IPS-NIHi7 (cell line): ENCODE data around the gene GRM7.

Source experiments
- DNase-seq: peaks from one replicate; pipeline ENCODE4 v3.0.0; 2012; ENCODE audit warnings: mixed read lengths; ENCODE audit errors: extremely low spot score

GRM7 gene

DNA sequence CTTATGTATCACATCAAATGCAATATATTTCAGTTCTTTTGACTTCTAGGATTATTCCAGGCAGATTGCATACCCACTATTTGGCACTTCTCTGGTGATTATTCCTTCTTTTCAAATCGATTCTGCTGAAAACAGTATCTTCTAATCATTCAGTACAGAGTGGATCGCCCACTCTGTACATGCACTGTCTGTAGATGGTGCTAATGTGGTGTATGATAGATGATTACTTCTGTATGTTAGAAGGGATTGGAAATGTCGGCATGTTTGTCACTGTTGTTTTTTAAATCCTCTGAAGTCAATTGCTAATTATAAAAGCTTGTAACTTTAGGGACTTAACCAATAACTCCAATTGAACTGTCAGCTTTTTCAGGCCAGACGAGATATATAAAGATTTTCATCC is 642.5 kb downstream of the GRM7 start:
- DNase-seq = no peak

DNA sequence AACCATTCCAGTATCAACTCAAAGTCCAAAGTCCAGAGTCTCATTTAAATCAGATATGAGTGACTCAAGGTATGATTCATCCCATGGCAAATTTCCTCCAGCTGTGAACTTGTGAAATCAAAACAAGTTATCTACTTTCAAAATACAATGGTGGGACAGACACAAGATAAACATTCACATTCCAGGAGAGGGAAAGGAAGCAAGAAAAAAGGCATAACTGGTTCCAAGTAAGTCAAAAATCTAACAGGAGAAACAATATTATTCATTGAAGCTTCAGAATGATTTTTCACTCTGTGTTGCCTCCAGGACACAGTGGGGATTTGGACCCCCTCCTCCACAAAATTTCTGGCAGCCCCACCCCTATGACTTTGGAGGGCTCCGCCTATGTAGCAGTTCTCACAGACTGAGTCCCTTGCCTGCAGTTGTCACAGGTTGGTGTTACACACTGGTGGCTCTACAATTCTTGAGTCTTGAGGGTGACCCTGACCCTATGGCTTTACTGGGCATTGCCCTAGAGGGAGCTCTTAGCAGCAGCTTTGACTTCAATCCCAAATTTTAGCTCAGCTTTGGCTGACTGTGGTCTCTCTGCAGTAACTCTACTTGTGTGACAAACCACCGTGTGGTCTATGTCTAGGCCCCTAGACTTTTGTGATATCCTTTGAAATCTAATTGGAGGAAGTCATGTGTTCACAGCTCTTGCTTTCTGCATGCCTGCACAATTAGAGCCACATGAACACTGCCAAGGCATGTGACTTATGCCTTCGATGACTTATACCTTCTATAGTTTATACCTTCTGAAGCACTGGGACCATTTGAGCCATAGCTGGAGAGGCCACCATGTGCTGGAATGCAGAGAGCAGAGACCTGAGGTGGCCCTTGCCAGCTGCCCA is 644.2 kb downstream of the GRM7 start:
- peak; percentile 19 for DNase-seq

DNA sequence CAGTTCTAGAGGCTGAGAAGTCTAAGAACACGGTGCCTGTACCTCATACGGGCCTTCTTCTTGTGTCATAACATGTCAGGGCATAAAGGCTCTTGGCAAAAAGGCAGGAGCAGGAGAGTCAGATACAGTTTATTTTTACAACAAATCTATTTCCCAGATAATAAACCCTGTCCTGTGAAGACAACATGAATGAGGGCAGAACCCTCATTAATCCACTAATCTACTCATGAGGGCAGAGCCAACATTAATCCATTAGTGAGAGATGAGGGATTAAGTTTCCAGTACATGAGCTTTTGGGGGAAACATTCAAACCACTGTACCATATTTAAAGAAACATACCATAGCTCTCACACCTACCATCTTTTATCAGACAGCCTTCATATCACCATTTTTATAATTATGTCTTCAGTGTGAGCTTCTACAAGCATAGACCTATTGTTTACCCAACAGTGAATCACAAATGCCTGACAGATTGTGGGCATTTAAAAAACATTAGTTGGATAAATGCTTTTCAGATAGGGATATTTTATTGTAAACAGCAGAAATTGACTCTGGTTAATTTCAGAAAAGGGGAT is 645.8 kb downstream of the GRM7 start:
- DNase-seq = no peak

DNA sequence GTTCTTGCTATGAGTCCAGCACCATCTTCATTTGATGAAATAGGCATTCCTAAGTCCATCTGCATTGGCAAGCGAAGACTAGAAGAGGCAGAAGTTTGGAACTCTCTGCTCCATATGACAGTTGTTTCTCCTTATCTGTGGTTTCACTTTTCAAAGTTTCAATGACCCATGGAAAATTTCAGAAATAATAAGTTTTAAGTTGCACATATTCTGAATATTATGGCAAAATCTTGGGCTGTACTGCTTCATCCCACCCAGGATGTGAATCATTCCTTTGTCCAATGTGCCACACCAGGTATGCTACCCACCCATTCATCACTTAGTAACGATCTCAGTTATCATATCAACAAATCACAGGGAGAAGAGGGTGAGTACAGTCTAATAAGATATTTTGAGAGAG is 647.9 kb downstream of the GRM7 start:
- no peak for DNase-seq

DNA sequence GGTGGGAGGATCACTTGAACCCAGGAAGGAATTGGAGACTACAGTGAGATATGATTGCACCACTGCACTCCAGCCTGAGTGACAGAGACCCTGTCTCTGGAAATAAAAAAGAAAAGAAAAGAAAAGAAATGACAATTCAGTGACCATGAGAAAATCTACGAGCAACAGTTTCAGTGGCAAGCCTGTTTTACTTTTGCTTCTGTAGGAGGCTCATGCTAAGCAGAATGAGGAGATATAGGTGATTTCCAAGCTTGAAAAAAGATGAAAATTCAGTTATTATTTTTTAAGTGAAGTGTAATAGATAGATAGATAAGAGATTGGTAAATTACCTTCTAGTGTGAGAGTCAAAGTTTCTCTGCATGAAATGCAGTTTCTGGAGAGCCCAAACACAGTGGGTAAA is 651.1 kb downstream of the GRM7 start:
- no peak for DNase-seq

DNA sequence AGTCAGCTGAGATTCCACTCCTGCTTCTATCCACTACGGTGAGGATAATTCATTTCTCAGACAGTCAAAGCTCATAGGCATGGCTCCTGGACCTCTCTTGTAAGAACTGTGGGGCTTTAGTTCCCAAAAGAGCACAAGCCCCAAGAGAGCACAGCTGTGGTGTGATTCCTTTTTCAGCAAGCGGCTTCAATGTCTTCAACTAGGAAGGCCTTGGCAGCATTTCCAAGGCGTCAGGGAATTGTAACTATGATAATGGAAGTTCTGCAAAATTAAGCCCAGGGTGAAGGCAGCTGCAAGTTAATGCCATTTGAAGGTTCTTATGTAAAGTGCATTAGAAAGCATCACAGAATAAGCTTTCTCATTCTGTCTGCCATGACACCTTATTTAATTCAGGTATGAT is 657.1 kb downstream of the GRM7 start:
- DNase-seq = no peak

DNA sequence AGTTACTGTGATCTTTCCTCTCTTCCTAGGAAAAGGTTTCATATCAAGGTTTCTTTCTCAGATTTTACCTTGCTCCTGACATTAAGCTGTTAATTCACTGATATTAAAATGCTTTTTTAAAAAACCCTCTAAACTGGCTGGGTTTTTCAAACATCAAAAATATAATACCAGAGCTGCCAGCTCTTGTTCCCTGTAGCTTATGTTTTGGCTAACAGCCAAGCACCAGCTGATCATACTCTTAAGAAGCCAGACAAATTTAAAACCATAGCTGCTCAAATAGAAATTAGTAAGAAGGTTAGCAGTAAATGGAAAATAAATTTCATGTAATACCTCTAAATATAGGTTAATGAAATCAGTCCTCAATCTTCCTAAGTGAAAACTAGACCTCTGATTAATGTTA is 657.5 kb downstream of the GRM7 start:
- no peak for DNase-seq

DNA sequence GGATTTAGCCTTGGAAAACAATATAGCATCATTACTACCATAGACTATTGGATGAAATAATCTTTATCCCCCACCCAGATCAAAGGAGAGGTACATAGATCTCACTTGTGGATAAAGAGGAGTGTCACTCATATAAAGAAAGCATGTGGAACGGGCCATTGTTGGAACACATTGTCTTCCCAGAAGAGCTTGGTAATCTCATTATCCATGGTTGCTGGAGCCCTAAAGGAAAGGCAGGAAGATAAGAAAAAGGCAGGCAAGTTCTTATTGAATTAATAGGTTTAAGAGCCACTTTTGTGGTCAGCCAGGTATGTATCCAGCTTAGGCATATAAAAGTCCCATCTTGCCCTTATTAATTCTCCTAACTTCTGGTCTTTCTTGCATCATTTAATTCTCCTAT is 659.1 kb downstream of the GRM7 start:
- DNase-seq = no peak

DNA sequence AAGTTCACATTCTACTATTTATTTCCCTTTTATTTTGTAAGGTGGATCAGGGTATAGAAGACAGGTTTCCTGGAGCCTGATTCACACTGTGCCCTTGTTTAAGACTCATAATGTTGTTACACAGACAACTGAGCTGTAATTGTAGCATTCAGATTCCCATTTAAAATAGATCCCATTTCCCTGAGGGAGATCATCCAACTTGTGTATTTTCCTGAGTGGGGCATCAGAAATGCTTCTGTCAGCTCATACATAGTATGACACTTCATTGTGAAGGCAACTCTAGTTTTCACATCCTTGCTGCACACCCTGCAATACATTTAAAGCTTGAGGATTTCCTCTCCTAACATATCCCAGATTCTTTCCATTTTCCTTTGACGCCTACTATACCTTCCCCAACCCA is 659.7 kb downstream of the GRM7 start:
- no peak for DNase-seq

DNA sequence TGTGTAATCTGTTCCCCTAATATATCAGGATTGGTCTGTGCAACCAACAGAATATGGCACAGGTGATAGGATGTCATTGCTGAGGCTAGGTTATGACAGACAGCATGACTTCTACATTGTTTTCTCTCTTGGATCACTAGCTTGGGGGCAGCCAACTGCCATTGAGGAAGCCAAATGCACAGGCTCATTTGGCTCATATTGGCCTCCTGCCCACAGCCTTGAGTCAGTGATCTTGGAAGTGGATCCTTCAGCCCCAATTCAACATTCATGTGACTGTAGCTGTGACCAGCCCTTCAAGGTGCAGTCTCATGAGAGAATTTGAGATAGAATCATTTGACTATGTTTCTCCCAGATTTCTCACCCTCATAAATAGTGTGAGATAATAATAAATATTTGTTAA is 675.6 kb downstream of the GRM7 start:
- no peak for DNase-seq

DNA sequence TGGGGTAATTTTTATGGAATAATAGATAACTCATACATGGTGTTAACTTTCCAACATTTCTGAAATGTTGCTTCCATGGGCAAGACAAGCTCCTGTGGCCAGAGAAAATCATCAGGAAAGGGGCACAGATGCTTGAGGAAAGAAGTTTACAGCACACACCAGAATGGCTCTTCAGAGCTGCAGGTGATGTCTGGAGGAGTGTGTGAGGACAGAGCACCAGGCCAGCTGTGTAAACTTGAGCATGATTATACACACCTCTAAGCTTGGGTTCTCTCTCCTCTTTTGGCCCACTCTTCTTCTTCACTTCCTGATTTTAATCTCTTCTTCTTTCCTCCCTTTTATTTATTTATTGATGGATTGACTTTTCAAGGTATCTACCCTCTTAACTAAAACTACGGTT is 676.0 kb downstream of the GRM7 start:
- DNase-seq = no peak

DNA sequence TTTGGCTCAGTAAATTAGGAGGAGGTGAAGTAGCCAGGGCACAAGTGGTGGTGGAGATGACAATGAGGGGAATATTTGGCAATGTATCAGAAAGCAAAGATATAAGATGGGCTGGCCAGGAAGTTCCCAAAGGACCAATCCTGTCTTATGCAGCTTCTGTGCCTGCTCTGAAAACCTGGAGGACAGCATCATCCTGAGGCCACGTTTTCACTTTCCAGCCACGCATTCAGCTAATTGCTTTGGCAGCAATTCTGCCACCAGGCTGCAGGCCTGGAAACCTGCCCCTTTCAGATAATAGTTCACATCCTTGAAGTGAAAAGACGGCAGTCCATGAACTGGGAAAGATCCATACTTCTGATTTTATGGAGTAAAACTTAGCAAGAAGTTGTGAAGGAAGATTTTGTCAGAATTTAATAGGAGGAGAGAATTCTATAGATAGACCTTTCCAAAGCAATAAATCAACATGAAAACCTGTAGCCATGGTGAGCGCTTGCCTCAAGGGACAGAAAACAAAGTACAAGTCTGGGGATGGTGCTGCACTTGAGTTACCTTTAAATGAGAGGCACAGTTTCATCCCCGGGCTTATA is 682.5 kb downstream of the GRM7 start:
- DNase-seq = no peak

DNA sequence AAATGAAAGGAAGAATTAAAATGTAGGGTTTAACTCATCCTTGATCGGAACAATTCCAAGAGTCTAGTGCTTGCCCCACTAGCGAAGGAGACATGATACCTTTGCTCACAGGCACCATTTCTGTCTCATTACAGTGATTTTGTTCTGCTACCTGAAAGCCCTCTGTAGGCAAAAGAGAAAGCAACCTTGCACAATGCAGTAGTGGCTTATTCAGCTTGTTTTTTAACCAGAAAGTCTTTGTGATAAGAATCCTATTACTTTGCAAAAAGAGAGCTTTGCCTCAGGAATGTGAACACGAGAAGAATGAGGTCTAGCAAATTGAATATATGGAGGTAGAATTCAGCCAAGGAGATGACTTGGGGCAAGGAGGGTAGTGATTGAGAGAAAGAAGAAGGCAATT is 684.4 kb downstream of the GRM7 start:
- no peak for DNase-seq

DNA sequence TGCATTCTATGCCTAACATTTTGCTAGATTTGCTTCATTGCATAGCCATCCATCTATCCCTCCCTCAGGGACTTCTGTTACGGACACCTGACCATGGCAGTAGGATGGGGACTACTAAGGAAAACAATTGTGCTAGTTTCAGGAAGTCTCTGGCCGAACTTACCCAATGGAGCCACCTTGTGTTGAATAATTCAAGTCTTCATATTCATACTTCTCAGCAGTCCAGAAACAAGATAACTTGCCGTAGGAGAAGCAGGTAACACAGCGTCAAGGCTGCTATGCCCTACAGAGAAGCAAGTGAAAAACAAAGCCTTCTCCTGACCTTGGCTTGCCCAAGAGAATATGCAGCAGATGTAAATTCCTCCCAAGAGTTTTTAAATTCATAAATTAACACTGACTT is 685.3 kb downstream of the GRM7 start:
- no peak for DNase-seq

DNA sequence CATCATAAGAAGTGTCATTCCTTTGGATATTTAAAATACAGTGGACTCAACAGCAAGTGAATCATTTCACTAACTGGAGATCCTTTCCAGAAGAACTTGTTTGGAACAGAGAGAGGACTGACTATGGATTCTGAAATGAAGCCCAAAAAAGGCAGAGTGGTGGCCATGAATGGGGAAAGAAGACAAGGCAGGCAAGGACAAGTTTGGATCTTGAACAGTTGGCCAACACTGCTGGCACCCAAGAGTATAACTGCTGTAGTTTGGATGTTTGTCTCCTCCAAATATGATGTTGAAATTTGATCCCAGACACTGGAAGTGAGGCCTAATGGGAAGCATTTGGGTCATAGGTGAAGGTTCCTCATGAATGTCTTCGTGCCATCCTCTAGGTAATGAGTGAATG is 686.9 kb downstream of the GRM7 start:
- no peak for DNase-seq

DNA sequence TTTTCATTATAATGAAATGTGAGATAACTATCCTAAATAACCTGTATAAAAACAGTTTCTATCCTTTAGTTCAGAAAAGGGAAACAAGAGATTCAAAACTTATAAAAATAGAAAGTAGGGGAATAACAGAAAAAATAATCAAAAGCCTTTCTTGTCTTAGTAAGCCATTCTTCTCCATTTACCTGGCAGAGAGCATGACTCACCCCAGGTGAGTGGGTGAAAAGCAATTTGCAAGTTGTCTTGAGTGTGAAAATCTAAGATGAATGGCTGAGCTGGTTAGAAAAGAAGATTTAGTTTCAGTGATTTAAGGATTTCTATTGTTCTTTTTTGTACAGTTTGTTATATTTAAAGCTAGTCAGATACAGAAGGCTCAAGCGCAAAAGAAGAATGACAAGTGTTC is 702.0 kb downstream of the GRM7 start:
- no peak for DNase-seq

DNA sequence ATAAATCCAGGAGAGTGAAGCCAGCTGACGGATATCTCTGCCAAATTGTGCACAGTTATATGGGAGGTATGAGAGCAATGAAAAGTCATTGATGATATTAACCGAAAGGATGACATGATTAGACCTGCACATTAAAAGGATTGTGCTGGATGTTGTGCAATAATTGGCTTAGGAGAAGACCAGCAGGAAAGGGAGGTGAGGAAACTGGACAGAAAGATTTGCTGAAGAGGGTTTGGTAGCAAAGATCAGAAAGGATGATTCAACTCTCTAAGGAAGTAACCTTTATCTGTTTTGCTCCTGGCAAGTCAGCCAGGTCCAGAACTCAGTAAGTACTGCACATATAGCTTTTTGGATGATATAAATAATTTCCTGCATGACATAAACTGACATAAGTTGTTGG is 704.7 kb downstream of the GRM7 start:
- DNase-seq = no peak

DNA sequence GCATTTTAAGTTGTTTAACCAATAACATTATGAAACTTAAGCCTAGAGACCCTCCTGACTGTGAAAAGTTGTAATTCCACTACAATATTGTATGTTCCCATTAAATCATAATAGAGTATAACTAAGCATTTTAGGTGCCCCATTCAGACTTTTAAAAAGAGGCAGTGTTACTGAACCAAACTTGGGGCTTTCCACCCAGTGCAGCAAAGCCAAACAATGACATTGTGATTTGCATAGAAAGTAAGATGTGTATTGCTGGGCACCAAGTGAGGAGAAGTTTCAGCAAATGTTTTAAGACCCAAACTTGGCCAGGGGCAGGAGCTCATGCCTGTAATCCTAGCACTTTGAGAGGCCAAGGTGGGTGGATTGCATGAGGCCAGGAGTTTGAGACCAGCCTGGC is 706.2 kb downstream of the GRM7 start:
- DNase-seq = no peak

DNA sequence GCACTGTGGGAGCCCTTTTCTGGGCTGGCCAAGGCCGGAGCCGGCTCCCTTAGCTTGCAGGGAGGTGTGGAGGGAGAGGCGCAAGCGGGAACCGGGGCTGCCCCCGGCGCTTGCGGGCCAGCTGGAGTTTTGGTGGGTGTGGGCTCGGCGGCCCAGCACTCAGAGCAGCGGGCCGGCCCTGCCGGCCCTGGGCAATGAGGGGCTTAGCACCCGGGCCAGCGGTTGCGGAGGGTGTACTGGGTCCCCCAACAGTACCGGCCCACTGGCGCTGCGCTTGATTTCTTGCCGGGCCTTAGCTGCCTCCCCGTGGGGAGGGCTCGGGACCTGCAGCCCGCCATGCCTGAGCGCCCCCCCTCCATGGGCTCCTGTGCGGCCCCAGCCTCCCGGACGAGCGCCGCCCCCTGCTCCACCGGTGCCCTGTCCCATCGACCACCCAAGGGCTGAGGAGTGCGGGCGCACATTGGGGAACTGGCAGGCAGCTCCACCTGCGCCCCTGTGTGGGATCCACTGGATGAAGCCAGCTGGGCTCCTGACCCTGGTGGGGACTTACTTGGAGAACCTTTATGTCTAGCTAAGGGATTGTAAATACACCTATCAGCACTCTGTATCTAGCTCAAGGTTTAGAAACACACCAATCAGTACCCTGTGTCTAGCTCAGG is 707.7 kb downstream of the GRM7 start:
- no peak for DNase-seq

DNA sequence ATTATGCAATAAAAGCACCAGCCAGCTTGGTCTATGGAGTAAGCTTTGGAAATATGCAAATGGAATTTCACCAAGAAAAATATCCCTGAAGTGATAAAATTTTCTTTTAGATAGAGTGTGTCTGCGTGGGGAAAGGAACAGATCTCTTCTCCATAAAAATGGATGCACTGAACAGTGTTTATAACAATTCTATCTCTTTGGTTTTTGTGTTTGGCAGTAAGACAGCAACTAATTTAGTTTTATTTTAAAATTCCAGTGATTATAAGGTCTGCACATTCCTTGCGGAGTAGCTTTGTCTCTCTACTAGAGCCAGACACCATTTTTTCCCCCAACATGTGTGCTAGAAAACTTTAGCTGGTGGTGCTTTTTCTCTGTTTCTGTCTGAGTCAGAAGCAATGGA is 712.4 kb downstream of the GRM7 start:
- no peak for DNase-seq

DNA sequence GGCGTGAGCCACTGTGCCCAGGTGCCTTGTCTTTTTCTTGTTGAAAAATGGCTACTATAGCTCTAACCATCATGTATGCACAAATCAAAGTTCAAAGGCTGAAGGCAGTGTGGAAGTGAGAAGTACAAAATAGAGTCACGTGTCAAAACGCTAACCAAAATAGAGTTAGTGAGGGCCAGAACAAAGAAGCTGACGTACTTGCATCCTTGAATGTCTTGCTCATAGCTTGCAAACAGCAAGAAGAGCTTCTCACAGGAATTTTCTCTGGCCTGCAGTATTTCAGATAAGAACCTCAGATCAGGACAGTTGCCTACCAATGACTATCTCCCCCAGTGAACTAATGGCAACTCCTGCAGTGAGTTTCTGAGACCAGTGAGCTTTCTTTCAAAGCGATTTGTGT is 713.5 kb downstream of the GRM7 start:
- DNase-seq = peak; percentile 17

DNA sequence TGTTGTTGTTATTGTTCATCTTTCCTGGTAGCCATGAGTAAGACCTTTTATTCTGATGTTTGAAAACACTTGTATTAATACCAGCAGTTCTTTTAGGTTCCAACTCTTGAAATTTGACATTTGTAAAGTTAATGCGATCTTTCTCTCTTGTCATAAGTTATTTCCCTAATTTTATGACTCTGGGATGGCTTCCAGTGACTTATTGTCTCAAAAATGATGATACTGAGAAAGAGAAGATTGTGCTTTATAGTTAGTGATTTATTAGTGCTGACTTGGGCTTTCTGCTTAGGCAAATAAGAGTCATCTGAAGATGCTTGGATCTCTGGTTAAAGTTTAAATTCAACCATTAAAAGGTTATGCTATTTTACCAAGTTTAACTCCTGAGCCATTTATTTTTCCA is 715.2 kb downstream of the GRM7 start:
- DNase-seq = no peak

DNA sequence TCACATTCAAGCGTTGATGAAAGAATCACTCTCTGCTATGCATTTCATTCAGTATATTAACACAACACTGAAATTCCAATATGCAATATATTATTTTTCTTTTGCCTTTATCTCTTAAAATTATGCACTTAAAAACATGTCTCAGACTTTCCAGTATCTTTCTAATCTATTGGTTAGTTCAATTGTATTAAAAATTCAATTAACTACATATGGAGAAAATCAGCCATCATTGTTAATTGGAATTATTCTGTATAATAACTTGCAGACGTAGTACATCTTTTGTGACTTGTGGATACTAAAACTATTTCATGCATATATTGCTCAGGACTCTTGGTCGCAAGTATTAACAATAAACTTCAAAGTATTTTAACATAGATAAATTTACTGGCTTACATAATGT is 715.6 kb downstream of the GRM7 start:
- DNase-seq = no peak
